ENCODE data around the gene GAS2.

DNA sequence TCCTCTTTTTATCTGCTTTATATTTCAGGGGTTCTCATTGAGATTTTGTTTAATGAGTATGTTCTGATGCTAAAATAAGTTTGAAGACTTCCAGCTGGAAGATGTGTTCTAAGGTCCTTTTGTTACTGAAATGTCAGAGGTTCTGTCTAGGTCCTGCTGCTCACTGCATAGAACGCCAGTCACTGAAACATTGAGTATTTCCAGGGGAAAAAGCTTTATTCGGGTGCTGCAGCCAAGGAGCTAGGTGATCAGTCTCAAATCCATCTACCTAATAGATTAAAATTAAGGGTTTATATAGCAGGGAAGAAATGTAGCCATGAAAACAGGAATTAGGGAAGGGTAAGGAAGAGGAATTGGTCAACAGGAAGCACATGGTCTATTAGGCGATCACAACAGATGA lies 143.5 kb downstream of the GAS2 start:
- TF ChIP-seq, protein P1, sequence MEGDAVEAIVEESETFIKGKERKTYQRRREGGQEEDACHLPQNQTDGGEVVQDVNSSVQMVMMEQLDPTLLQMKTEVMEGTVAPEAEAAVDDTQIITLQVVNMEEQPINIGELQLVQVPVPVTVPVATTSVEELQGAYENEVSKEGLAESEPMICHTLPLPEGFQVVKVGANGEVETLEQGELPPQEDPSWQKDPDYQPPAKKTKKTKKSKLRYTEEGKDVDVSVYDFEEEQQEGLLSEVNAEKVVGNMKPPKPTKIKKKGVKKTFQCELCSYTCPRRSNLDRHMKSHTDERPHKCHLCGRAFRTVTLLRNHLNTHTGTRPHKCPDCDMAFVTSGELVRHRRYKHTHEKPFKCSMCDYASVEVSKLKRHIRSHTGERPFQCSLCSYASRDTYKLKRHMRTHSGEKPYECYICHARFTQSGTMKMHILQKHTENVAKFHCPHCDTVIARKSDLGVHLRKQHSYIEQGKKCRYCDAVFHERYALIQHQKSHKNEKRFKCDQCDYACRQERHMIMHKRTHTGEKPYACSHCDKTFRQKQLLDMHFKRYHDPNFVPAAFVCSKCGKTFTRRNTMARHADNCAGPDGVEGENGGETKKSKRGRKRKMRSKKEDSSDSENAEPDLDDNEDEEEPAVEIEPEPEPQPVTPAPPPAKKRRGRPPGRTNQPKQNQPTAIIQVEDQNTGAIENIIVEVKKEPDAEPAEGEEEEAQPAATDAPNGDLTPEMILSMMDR (IDR thresholded peaks at IDR 0.05; ENCODE audit: extremely low read depth in 1 of 2, insufficient read depth in 1 of 2, low read depth in 1 of 2, low read length in 2 of 2), result no peak
- TF ChIP-seq EZH2 (IDR thresholded peaks at IDR 0.05; ENCODE audit: borderline replicate concordance, low read depth, low read length, severe bottlenecking), result no peak
- no peak for TF ChIP-seq POLR2A (IDR thresholded peaks at IDR 0.05; ENCODE audit: low read depth, low read length)
- TF ChIP-seq, protein P2, sequence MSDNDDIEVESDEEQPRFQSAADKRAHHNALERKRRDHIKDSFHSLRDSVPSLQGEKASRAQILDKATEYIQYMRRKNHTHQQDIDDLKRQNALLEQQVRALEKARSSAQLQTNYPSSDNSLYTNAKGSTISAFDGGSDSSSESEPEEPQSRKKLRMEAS (IDR thresholded peaks at IDR 0.05; ENCODE audit: insufficient read depth, insufficient read length), result no peak
- no peak for TF ChIP-seq POLR2AphosphoS5 (IDR thresholded peaks at IDR 0.05; ENCODE audit: insufficient read depth, low read depth, low read length)
- TF ChIP-seq MYC (IDR thresholded peaks at IDR 0.05; ENCODE audit: low read depth, low read length), result no peak
- no peak for TF ChIP-seq GATA2 (IDR thresholded peaks at IDR 0.05; ENCODE audit: insufficient read depth, insufficient read length, low read depth, low read length)
